NCI-H2171 treated with DMSO at 0.1 percent for 48 hours (cell line): ENCODE measurements around the gene STIM1.
"Not testable (repeated sequence)": the region's sequence is repeated elsewhere in the genome, so short reads cannot be mapped to it uniquely, and the experiment has no call there.

Source experiments
- DNase-seq: peaks from one replicate; lab custom pipeline; 2025; lab: John Stamatoyannopoulos, UW

The STIM1 gene

GRCh38 chr11:3885855-3886254 is 30.4 kb downstream of the STIM1 start:
- DNase-seq, result no peak

GRCh38 chr11:3886985-3887384 is 31.5 kb downstream of the STIM1 start:
- no peak for DNase-seq

GRCh38 chr11:3888876-3889275 is 33.4 kb downstream of the STIM1 start:
- no peak for DNase-seq

GRCh38 chr11:3890014-3890413 is 34.5 kb downstream of the STIM1 start:
- DNase-seq, result no peak

- no peak for DNase-seq
Measured at GRCh38 chr11:3890806-3891205, 35.3 kb downstream of the STIM1 start.

- no peak for DNase-seq
Measured at GRCh38 chr11:3891751-3892150, 36.3 kb downstream of the STIM1 start.

- DNase-seq, result no peak
Measured at GRCh38 chr11:3892156-3892555, 36.7 kb downstream of the STIM1 start.

- DNase-seq, result no peak
Measured at GRCh38 chr11:3893311-3893710, 37.8 kb downstream of the STIM1 start.

GRCh38 chr11:3894128-3894731 is 38.8 kb downstream of the STIM1 start:
- no peak for DNase-seq

GRCh38 chr11:3896644-3897043 is 41.2 kb downstream of the STIM1 start:
- no peak for DNase-seq

- not testable (repeated sequence) for DNase-seq
Measured at GRCh38 chr11:3900230-3900629, 44.8 kb downstream of the STIM1 start.

GRCh38 chr11:3901249-3902025 is 46.0 kb downstream of the STIM1 start:
- no peak for DNase-seq

- DNase-seq, result no peak
Measured at GRCh38 chr11:3902441-3902840, 47.0 kb downstream of the STIM1 start.

- DNase-seq, result no peak
Measured at GRCh38 chr11:3903207-3903896, 47.9 kb downstream of the STIM1 start.

- DNase-seq, result no peak
Measured at GRCh38 chr11:3904228-3904627, 48.8 kb downstream of the STIM1 start.

GRCh38 chr11:3905080-3905953 is 49.9 kb downstream of the STIM1 start:
- no peak for DNase-seq

- DNase-seq, result no peak
Measured at GRCh38 chr11:3906166-3906565, 50.7 kb downstream of the STIM1 start.

GRCh38 chr11:3907590-3907989 is 52.1 kb downstream of the STIM1 start:
- DNase-seq, result no peak

- DNase-seq, result no peak
Measured at GRCh38 chr11:3909901-3910300, 54.4 kb downstream of the STIM1 start.

- no peak for DNase-seq
Measured at GRCh38 chr11:3911908-3912505, 56.5 kb downstream of the STIM1 start.

- DNase-seq, result no peak
Measured at GRCh38 chr11:3913921-3914320, 58.5 kb downstream of the STIM1 start.

- DNase-seq, result no peak
Measured at GRCh38 chr11:3914805-3915204, 59.3 kb downstream of the STIM1 start.
